ENCODE results near the gene CKS1B.

DNA sequence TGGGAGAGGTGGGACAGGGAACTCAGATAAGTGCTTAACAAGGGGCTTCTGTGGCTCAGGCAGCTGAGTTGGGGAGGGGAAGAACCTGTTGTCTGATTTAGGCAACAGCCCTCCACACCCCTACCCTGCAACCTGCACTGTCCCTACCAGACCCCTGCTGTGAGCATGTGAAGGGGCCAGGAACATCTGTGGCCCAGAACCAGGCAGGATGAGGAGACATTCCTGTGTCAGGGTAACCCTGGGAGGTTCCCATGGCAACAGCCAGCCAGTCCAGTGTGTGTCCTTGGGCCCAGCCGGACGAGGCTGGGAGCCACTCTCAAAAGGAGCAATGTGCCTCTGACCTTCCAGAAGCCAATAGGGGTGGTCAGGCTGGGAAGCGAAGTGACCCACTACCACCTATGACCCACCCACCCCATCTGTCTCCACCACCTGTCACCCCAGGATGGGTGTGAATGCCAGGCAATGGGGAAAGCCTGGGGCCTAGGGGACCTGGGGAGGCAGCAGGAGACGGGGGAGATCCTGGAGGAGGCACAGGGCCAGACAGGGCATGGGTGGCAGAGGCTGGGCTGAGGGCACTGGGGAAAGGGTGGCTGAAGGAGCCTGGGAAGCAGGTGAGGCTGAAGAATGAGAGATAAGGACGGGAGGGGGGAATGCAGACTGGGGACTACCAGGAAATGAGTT is 33.0 kb upstream of the CKS1B start:
- TF ChIP-seq, protein P1, sequence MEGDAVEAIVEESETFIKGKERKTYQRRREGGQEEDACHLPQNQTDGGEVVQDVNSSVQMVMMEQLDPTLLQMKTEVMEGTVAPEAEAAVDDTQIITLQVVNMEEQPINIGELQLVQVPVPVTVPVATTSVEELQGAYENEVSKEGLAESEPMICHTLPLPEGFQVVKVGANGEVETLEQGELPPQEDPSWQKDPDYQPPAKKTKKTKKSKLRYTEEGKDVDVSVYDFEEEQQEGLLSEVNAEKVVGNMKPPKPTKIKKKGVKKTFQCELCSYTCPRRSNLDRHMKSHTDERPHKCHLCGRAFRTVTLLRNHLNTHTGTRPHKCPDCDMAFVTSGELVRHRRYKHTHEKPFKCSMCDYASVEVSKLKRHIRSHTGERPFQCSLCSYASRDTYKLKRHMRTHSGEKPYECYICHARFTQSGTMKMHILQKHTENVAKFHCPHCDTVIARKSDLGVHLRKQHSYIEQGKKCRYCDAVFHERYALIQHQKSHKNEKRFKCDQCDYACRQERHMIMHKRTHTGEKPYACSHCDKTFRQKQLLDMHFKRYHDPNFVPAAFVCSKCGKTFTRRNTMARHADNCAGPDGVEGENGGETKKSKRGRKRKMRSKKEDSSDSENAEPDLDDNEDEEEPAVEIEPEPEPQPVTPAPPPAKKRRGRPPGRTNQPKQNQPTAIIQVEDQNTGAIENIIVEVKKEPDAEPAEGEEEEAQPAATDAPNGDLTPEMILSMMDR (IDR thresholded peaks at IDR 0.05) = no peak
- TF ChIP-seq POLR2A (IDR thresholded peaks at IDR 0.05) (no peak), EP300 (IDR thresholded peaks at IDR 0.05) (no peak)

Data from sigmoid colon (tissue), 4 donors.